Mesendoderm (in vitro differentiated cells): ENCODE measurements around the gene FIGN.

ENCODE experiments used
- DNase-seq: peaks from one replicate; pipeline ENCODE4 v3.0.0; 2013
- H2AK5ac ChIP-seq: 2 replicates; pipeline ENCODE4 v1.6.1; 2013; ENCODE audit warnings: low read length, inconsistent platforms
- H2BK120ac ChIP-seq: 2 replicates; pipeline ENCODE4 v1.6.1; 2013; ENCODE audit warnings: low read depth, mild to moderate bottlenecking, low read length, moderate library complexity, mixed read lengths
- H2BK15ac ChIP-seq: replicated peaks from 2 replicates; pipeline ENCODE4 v1.6.1; 2013; ENCODE audit warnings: low read depth, mild to moderate bottlenecking, moderate library complexity
- H2BK5ac ChIP-seq: 2 replicates; pipeline ENCODE4 v1.6.1; 2013; ENCODE audit warnings: low read length, inconsistent platforms
- H3K18ac ChIP-seq: 2 replicates; pipeline ENCODE4 v1.6.1; 2013; ENCODE audit warnings: mild to moderate bottlenecking, low read length, mixed read lengths
- H3K23ac ChIP-seq: one replicate; pipeline ENCODE4 v1.6.1; 2013; ENCODE audit warnings: low read length
- H3K27ac ChIP-seq: 2 replicates; pipeline ENCODE4 v1.5.1; 2013; ENCODE audit warnings: low read depth, mild to moderate bottlenecking, inconsistent platforms, low read length, moderate library complexity
- H3K27me3 ChIP-seq: 2 replicates; pipeline ENCODE4 v1.6.1; 2013; ENCODE audit warnings: low read length, control low read depth, mild to moderate bottlenecking, inconsistent platforms; ENCODE audit not compliant: insufficient read depth, poor library complexity
- H3K36me3 ChIP-seq: 2 replicates; pipeline ENCODE4 v1.6.1; 2013; ENCODE audit warnings: low read length, inconsistent platforms; ENCODE audit not compliant: control insufficient read depth, insufficient read depth
- H3K4ac ChIP-seq: one replicate; pipeline ENCODE4 v1.6.1; 2013; ENCODE audit warnings: low read depth, mild to moderate bottlenecking, low read length, moderate library complexity
- H3K4me1 ChIP-seq: 2 replicates; pipeline ENCODE4 v1.6.1; 2013; ENCODE audit warnings: low read depth, low read length, inconsistent platforms; ENCODE audit not compliant: control insufficient read depth
- H3K4me2 ChIP-seq: 2 replicates; pipeline ENCODE4 v1.6.1; 2013; ENCODE audit warnings: low read length
- H3K4me3 ChIP-seq: 2 replicates; pipeline ENCODE4 v1.5.1; 2013; ENCODE audit warnings: mild to moderate bottlenecking, low read length
- H3K56ac ChIP-seq: one replicate; pipeline ENCODE4 v1.6.1; 2013; ENCODE audit warnings: low read length
- H3K79me1 ChIP-seq: 2 replicates; pipeline ENCODE4 v1.6.1; 2013; ENCODE audit warnings: low read length, inconsistent platforms
- H3K79me2 ChIP-seq: 2 replicates; pipeline ENCODE4 v1.6.1; 2013; ENCODE audit warnings: mild to moderate bottlenecking, low read length; ENCODE audit not compliant: control insufficient read depth, insufficient read depth
- H3K9ac ChIP-seq: 2 replicates; pipeline ENCODE4 v1.6.1; 2013; ENCODE audit warnings: low read length, inconsistent platforms
- H4K5ac ChIP-seq: one replicate; pipeline ENCODE4 v1.6.1; 2013; ENCODE audit warnings: low read length
- H4K8ac ChIP-seq: one replicate; pipeline ENCODE4 v1.6.1; 2013; ENCODE audit warnings: low read depth, mild to moderate bottlenecking, control low read depth, low read length, moderate library complexity
- WGBS: extraction: QIAGEN DNeasy Blood & Tissue Kit; methylation state at CpG from one replicate; pipeline ENCODE4 v1.1.7; 2013; ENCODE audit warnings: low lambda C conversion rate, missing lambda C conversion rate; ENCODE audit not compliant: insufficient coverage; ENCODE audit errors: extremely low coverage; 5-methylcytosine and 5-hydroxymethylcytosine counted together

FIGN gene

DNA sequence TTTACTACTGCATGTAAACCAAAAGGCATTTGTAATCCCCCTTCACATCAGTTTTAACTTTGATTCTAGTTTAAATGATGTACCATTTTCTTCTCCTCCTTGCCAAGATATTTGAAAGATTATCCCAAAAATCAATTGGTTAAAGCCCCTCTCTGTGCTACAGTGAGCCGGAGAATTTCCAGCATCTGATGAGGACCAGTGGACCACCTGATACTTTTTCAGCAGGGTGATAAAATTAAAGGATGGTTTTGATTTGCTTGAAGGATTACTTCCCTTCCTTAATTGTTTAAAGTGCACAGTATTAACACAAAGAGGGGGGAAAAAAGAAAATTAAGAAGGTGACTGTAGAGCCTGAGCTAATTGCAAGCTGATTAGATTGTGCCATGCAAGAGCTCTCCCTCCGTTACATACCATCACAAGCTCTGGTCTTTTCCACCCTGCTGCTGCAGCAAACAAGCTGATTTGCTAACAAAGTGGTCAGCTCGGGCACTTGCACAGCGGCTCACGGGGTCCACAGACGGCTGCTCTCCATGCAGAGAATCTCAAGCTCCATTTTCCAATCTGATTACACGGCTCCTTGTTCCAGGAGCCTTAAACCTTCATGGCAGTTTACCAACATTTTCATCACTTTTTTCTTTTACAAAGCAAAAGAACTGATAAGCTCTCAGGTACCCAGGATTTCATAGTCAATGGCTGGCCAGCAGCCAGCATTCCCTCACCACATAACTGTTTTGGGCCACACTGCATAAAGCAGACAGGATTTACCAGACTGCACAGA, 22.1 kb downstream of the FIGN start:
- no peak overlapping the region for H3K4ac ChIP-seq
- no peak overlapping the region for H4K5ac ChIP-seq
- no peak overlapping the region for H3K4me2 ChIP-seq
- no peak overlapping the region for H4K8ac ChIP-seq
- H3K9ac ChIP-seq = no peak overlapping the region
- H3K79me1 ChIP-seq = peaks cover 6% of the 10 kb centered on the region
- H3K18ac ChIP-seq = no peak overlapping the region
- no peak overlapping the region for H3K4me3 ChIP-seq
- H2BK5ac ChIP-seq = no peak overlapping the region
- H3K4me1 ChIP-seq = no peaks in the 10 kb centered on the region
- no peak overlapping the region for H2AK5ac ChIP-seq
- H3K27me3 ChIP-seq = no peaks in the 10 kb centered on the region
- H3K27ac ChIP-seq = no peak overlapping the region
- H2BK15ac ChIP-seq = no peak overlapping the region
- no peak overlapping the region for H3K56ac ChIP-seq
- H3K23ac ChIP-seq = no peak overlapping the region
- peak; percentile 44 for DNase-seq
- no peak overlapping the region for H2BK120ac ChIP-seq
- H3K36me3 ChIP-seq = no peaks in the 10 kb centered on the region
- peaks cover 7% of the 10 kb centered on the region for H3K79me2 ChIP-seq
- no CpG with 5 or more reads among the region's 7 CpGs for WGBS

GRCh38 chr2:163711699-163712098, 24.1 kb downstream of the FIGN start:
- no peak overlapping the region for H3K4me2 ChIP-seq
- no peak overlapping the region for H2BK120ac ChIP-seq
- no peak overlapping the region for H2BK5ac ChIP-seq
- no peak overlapping the region for H3K23ac ChIP-seq
- H3K27ac ChIP-seq = no peak overlapping the region
- H3K79me1 ChIP-seq = peaks cover 6% of the 10 kb centered on the region
- no peaks in the 10 kb centered on the region for H3K36me3 ChIP-seq
- H3K79me2 ChIP-seq = peaks cover 7% of the 10 kb centered on the region
- H3K56ac ChIP-seq = no peak overlapping the region
- no peak overlapping the region for H4K8ac ChIP-seq
- no peak overlapping the region for H2AK5ac ChIP-seq
- no peak overlapping the region for H2BK15ac ChIP-seq
- no peak for DNase-seq
- no CpG with 5 or more reads among the region's 5 CpGs for WGBS
- no peaks in the 10 kb centered on the region for H3K27me3 ChIP-seq
- H3K4ac ChIP-seq = no peak overlapping the region
- no peaks in the 10 kb centered on the region for H3K4me1 ChIP-seq
- no peak overlapping the region for H4K5ac ChIP-seq
- H3K9ac ChIP-seq = no peak overlapping the region
- H3K4me3 ChIP-seq = no peak overlapping the region
- no peak overlapping the region for H3K18ac ChIP-seq

DNA sequence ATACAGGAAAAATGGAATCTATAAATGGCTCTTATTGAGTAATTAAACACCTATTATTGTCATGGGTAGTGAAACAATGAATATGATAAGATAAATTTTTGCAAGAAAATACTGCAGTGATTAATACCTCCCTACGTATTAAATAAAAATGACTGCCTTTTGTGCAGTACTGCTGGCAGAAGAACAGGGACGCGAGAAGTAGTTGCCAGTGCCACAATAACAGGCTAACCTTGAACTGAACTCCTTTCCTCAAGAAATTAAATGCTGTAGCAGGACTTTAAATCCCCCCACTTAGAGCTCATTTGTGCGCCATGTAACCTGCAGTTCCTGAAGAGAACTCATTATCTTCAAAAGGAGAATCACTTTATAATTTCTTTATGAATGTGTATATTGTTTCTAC, 24.6 kb downstream of the FIGN start:
- peaks cover 7% of the 10 kb centered on the region for H3K79me2 ChIP-seq
- no peak overlapping the region for H3K27ac ChIP-seq
- H2BK15ac ChIP-seq = no peak overlapping the region
- H2AK5ac ChIP-seq = no peak overlapping the region
- no peak overlapping the region for H2BK5ac ChIP-seq
- H3K18ac ChIP-seq = no peak overlapping the region
- H2BK120ac ChIP-seq = no peak overlapping the region
- H3K4me3 ChIP-seq = no peak overlapping the region
- no peaks in the 10 kb centered on the region for H3K4me1 ChIP-seq
- no peaks in the 10 kb centered on the region for H3K36me3 ChIP-seq
- no peak overlapping the region for H3K4me2 ChIP-seq
- H3K79me1 ChIP-seq = peaks cover 6% of the 10 kb centered on the region
- DNase-seq = no peak
- no peak overlapping the region for H4K5ac ChIP-seq
- H3K27me3 ChIP-seq = no peaks in the 10 kb centered on the region
- no peak overlapping the region for H3K4ac ChIP-seq
- no peak overlapping the region for H3K23ac ChIP-seq
- H3K56ac ChIP-seq = no peak overlapping the region
- H4K8ac ChIP-seq = no peak overlapping the region
- no peak overlapping the region for H3K9ac ChIP-seq
- WGBS = no CpG with 5 or more reads among the region's 4 CpGs

GRCh38 chr2:163709270-163709669, 26.5 kb downstream of the FIGN start:
- H2BK5ac ChIP-seq = no peak overlapping the region
- no peak overlapping the region for H2AK5ac ChIP-seq
- no peaks in the 10 kb centered on the region for H3K36me3 ChIP-seq
- no peak overlapping the region for H2BK120ac ChIP-seq
- H3K79me2 ChIP-seq = peaks cover 2% of the 10 kb centered on the region
- H3K79me1 ChIP-seq = peaks cover 2% of the 10 kb centered on the region
- no peak overlapping the region for H3K56ac ChIP-seq
- H3K18ac ChIP-seq = no peak overlapping the region
- H2BK15ac ChIP-seq = no peak overlapping the region
- H3K4me1 ChIP-seq = no peaks in the 10 kb centered on the region
- no peak overlapping the region for H3K4me2 ChIP-seq
- no peak overlapping the region for H4K8ac ChIP-seq
- WGBS = no CpG with 5 or more reads among the region's 2 CpGs
- H3K9ac ChIP-seq = no peak overlapping the region
- no peaks in the 10 kb centered on the region for H3K27me3 ChIP-seq
- H3K27ac ChIP-seq = no peak overlapping the region
- no peak for DNase-seq
- H4K5ac ChIP-seq = no peak overlapping the region
- H3K4ac ChIP-seq = no peak overlapping the region
- H3K23ac ChIP-seq = no peak overlapping the region
- no peak overlapping the region for H3K4me3 ChIP-seq

DNA sequence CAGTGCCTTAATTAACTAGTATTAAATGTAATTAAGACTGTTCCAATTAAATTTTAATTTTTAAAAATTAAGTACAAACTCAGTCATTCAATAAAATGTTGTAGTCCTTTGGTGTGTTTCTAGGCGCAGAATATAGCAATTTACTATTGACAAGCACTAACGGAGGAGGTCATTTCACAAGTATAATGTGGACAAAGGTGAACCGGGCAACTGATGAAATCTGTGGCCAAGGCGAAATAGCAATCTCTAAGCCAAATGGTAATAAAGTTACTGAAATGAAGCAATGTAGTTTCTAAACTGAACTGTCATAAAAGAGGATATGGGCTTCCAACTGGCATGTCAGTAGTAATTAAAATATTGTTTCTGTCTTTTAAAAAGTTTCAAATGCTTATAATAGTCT, 27.5 kb downstream of the FIGN start:
- H3K36me3 ChIP-seq = no peaks in the 10 kb centered on the region
- H3K4me1 ChIP-seq = no peaks in the 10 kb centered on the region
- H3K18ac ChIP-seq = no peak overlapping the region
- H3K9ac ChIP-seq = no peak overlapping the region
- H4K5ac ChIP-seq = no peak overlapping the region
- peaks cover 2% of the 10 kb centered on the region for H3K79me1 ChIP-seq
- H3K27me3 ChIP-seq = no peaks in the 10 kb centered on the region
- no peak overlapping the region for H3K27ac ChIP-seq
- no peak overlapping the region for H4K8ac ChIP-seq
- H3K56ac ChIP-seq = no peak overlapping the region
- no peak for DNase-seq
- peaks cover 2% of the 10 kb centered on the region for H3K79me2 ChIP-seq
- no peak overlapping the region for H2AK5ac ChIP-seq
- H2BK120ac ChIP-seq = no peak overlapping the region
- no peak overlapping the region for H3K4ac ChIP-seq
- no peak overlapping the region for H2BK15ac ChIP-seq
- no CpG with 5 or more reads among the region's 4 CpGs for WGBS
- H3K4me3 ChIP-seq = no peak overlapping the region
- H3K4me2 ChIP-seq = no peak overlapping the region
- no peak overlapping the region for H3K23ac ChIP-seq
- no peak overlapping the region for H2BK5ac ChIP-seq

DNA sequence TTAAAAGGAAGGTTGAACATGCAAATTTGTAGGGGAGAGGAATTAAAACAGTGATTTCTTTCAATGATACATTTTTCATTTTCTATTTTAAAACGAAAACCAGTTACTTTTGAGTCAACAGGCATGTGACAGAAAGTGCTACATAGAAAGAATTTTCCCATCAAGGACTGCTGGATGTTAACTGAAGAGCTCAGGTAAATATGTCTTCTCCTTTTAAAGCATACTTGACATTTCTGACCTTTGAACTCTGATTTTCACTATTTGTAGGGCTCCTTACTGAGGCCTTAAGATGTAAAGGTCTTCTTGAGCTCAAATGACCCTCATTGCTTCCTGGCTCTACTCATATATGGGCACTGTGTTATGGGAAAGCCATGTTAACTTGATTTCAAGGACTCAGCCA, 32.4 kb downstream of the FIGN start:
- Histone ChIP-seq H3K27me3 (no peaks in the 10 kb centered on the region), H4K8ac (no peak overlapping the region), H3K79me2 (peaks cover 1% of the 10 kb centered on the region), H3K23ac (no peak overlapping the region), H4K5ac (no peak overlapping the region), H2BK120ac (no peak overlapping the region), H3K79me1 (peaks cover 3% of the 10 kb centered on the region), H3K27ac (no peak overlapping the region), H3K36me3 (no peaks in the 10 kb centered on the region), H3K4me3 (no peak overlapping the region), H3K4me1 (peaks cover 4% of the 10 kb centered on the region), H2BK5ac (no peak overlapping the region), H2BK15ac (no peak overlapping the region), H3K4ac (no peak overlapping the region), H3K56ac (no peak overlapping the region), H3K9ac (no peak overlapping the region), H2AK5ac (no peak overlapping the region), H3K18ac (no peak overlapping the region), H3K4me2 (no peak overlapping the region)
- no CpG with 5 or more reads among the region's 1 CpG for WGBS
- DNase-seq = peak; percentile 42
